A549 (cell line): ENCODE measurements around the gene EIF4A2. TPM values are rescaled to one million over a fixed set of nuclear protein-coding genes. Genes with fewer than 3 reads are reported as not detected.

Experiments
- ATAC-seq, 2 experiments: fragments of 200-7000 bp in 1 of 2; fragments of >200 bp in 1 of 2; cut with Nextera tagmentation in 1 of 2; cut with Tn5 transposase in 1 of 2; 3 replicates each; pipeline versions ENCODE4 v1.8.0 to v1.9.1; 2018 to 2020; ENCODE audit warnings: mild to moderate bottlenecking in 1 of 2, moderate library complexity in 1 of 2
- CTCF ChIA-PET: fragments of 300-600 bp; sonication (Branson Sonifier 250); formaldehyde crosslinking; extraction: SDS; loops from one replicate; lab custom pipeline; 2021; ENCODE audit warnings: antibody characterized with exemption, inconsistent platforms; lab: Yijun Ruan, JAX
- POLR2A ChIA-PET: fragments of 350-600 bp; formaldehyde crosslinking; extraction: SDS; loops from one replicate; lab custom pipeline; 2021; ENCODE audit warnings: antibody characterized with exemption, inconsistent platforms; lab: Yijun Ruan, JAX
- DNase-seq, 2 experiments: peaks; one replicate each; pipeline versions ENCODE4 v3.0.0 to v3.0.0-alpha.2; 2011 to 2016; ENCODE audit warnings: low read depth in 1 of 2, low spot score in 1 of 2
- FAIRE-seq: peaks from 2 replicates; lab custom pipeline; 2011; peaks lifted over from hg19 to GRCh38; lab: Jason Lieb, UNC
- H3K27ac ChIP-seq, 2 experiments: fragments of >200 bp; sonication (Bioruptor Twin); formaldehyde crosslinking; 3 replicates each; pipeline ENCODE4 v1.5.1; 2016 to 2017
- H3K4me1 ChIP-seq: fragments of >200 bp; sonication (Bioruptor Twin); formaldehyde crosslinking; 3 replicates; pipeline ENCODE4 v1.6.1; 2016
- H3K4me2 ChIP-seq: fragments of >200 bp; sonication (Bioruptor Twin); formaldehyde crosslinking; 3 replicates; pipeline ENCODE4 v1.6.1; 2016
- H3K4me3 ChIP-seq: fragments of >200 bp; sonication (Bioruptor Twin); formaldehyde crosslinking; 3 replicates; pipeline ENCODE4 v1.5.1; 2016
- H3K9me3 ChIP-seq: fragments of >200 bp; sonication (Bioruptor Twin); formaldehyde crosslinking; 3 replicates; pipeline ENCODE4 v1.6.1; 2016
- BHLHE40 ChIP-seq: IDR thresholded peaks from 2 replicates; pipeline ENCODE4 v1.6.1; 2012; ENCODE audit warnings: low read depth, low read length, inconsistent platforms
- CBX2 ChIP-seq: fragments of 200-600 bp; sonication (generic); IDR thresholded peaks from 2 replicates; pipeline ENCODE4 v1.6.1; 2016; ENCODE audit warnings: low read depth, mild to moderate bottlenecking, borderline replicate concordance
- CEBPB ChIP-seq, 2 experiments: fragments of >200 bp in 1 of 2; sonication (Bioruptor Twin) in 1 of 2; formaldehyde crosslinking in 1 of 2; IDR thresholded peaks; 2 replicates each; pipeline ENCODE4 v1.6.1; 2012 to 2016
- E2F6 ChIP-seq: IDR thresholded peaks from 2 replicates; pipeline ENCODE4 v1.6.1; 2012; ENCODE audit warnings: low read depth, borderline replicate concordance
- EHF ChIP-seq: fragments of 250-450 bp; sonication (Bioruptor Pico); IDR thresholded peaks from 2 replicates; pipeline ENCODE4 v1.5.0; 2020; ENCODE audit warnings: mild to moderate bottlenecking
- EP300 ChIP-seq, 2 experiments: fragments of >200 bp; sonication (Bioruptor Twin); formaldehyde crosslinking; IDR thresholded peaks; 2 replicates in 1 of 2; 3 replicates in 1 of 2; pipeline ENCODE4 v1.6.1; 2016 to 2017
- ESRRA ChIP-seq: fragments of 150-350 bp; IDR thresholded peaks from 2 replicates; pipeline ENCODE4 v1.6.1; 2014; ENCODE audit warnings: mild to moderate bottlenecking, low read length, borderline replicate concordance
- FOSL2 ChIP-seq, 2 experiments: fragments of 450-650 bp in 1 of 2; fragments of >200 bp in 1 of 2; sonication (Bioruptor Twin) in 1 of 2; formaldehyde crosslinking; IDR thresholded peaks; 2 replicates each; pipeline versions ENCODE4 v1.5.0 to v1.6.1; 2016 to 2020; ENCODE audit warnings: mild to moderate bottlenecking in 1 of 2, moderate library complexity in 1 of 2
- GATA3 ChIP-seq: IDR thresholded peaks from 2 replicates; pipeline ENCODE4 v1.6.1; 2012; ENCODE audit warnings: borderline replicate concordance
- MAFK ChIP-seq: fragments of 450-650 bp; IDR thresholded peaks from 2 replicates; pipeline ENCODE4 v1.6.1; 2014; ENCODE audit not compliant: partially characterized antibody
- NPAS2 ChIP-seq: fragments of 250-450 bp; sonication (Bioruptor Pico); IDR thresholded peaks from 2 replicates; pipeline ENCODE4 v1.8.0; 2022; ENCODE audit warnings: mild to moderate bottlenecking, moderate library complexity, borderline replicate concordance
- PHF8 ChIP-seq: fragments of 200-600 bp; sonication (generic); IDR thresholded peaks from 2 replicates; pipeline ENCODE4 v1.6.1; 2016; ENCODE audit warnings: low read depth, mild to moderate bottlenecking, antibody characterized with exemption, moderate library complexity, borderline replicate concordance
- POLR2A ChIP-seq: IDR thresholded peaks from 2 replicates; pipeline ENCODE4 v1.6.1; 2012; ENCODE audit warnings: mild to moderate bottlenecking, low read length
- RNF2 ChIP-seq: fragments of 200-600 bp; sonication (generic); IDR thresholded peaks from 2 replicates; pipeline ENCODE4 v1.6.1; 2016; ENCODE audit warnings: low read depth, mild to moderate bottlenecking, antibody characterized with exemption, moderate library complexity, borderline replicate concordance
- SMC3 ChIP-seq: fragments of >200 bp; sonication (Bioruptor Twin); formaldehyde crosslinking; IDR thresholded peaks from 3 replicates; pipeline ENCODE4 v1.6.1; 2018; ENCODE audit warnings: inconsistent platforms
- SREBF2 ChIP-seq: fragments of 450-650 bp; IDR thresholded peaks from 2 replicates; pipeline ENCODE4 v1.6.1; 2014; ENCODE audit warnings: mild to moderate bottlenecking, moderate library complexity
- TFCP2L1 ChIP-seq: fragments of 250-450 bp; sonication (Bioruptor Pico); IDR thresholded peaks from 2 replicates; pipeline ENCODE4 v1.5.0; 2021; ENCODE audit warnings: mild to moderate bottlenecking
- ZSCAN20 ChIP-seq: fragments of 250-450 bp; sonication (Bioruptor Pico); IDR thresholded peaks from 2 replicates; pipeline ENCODE4 v1.8.0; 2022; ENCODE audit warnings: mild to moderate bottlenecking, moderate library complexity
- WGBS: methylation state at CpG from one replicate; pipeline ENCODE4 v1.1.6; 2017; ENCODE audit errors: missing lambda C conversion rate; 5-methylcytosine and 5-hydroxymethylcytosine counted together
- polyA plus RNA-seq, 4 experiments: library from polyadenylated mRNA; depleted of rRNA in 3 of 4; stranded (reverse); fragments of >200 nt; fragmentation: RNase III in 1 of 4; extraction: RNeasy Plus Mini Kit Qiagen cat#74134 plus additional on column Dnase treatment in 1 of 4; gene quantifications; 2 replicates in 3 of 4; 3 replicates in 1 of 4; pipeline ENCODE4 v1.2.3, GENCODE V29; 2011 to 2017
- TF ChIP-seq, protein P1 (sequence below): IDR thresholded peaks from 2 replicates; pipeline ENCODE4 v1.6.1; 2012
- TF ChIP-seq, protein P2 (sequence below): fragments of >200 bp; sonication (Bioruptor Twin); formaldehyde crosslinking; IDR thresholded peaks from 3 replicates; pipeline ENCODE4 v1.5.1; 2016
- TF ChIP-seq, protein P3 (sequence below): fragments of 450-650 bp; IDR thresholded peaks from 2 replicates; pipeline ENCODE4 v1.6.1; 2014; ENCODE audit warnings: antibody characterized with exemption

The EIF4A2 gene
- polyA plus RNA-seq, 2 of the 4 experiments (the other 2 are of a cell fraction), result 172 to 493 TPM

- Histone ChIP-seq H3K27ac (peak overlapping the region; percentile 86 to 87; a peak in 5 of 6 replicates), H3K4me2 (peak overlapping the region; percentile 69)
- peak; percentile 23 to 46 for DNase-seq
- peak; percentile 59 to 90 for TF ChIP-seq CEBPB (IDR thresholded peaks at IDR 0.05)
- peak; percentile 36; the same call in 1 of the 2 replicates for TF ChIP-seq GATA3
- no peak for TF ChIP-seq PHF8
- no peak for TF ChIP-seq FOSL2 (IDR thresholded peaks at IDR 0.05)
- peak; percentile 37; the same call in 1 of the 2 replicates for TF ChIP-seq FOSL2 (CRISPR knock-in tag; IDR thresholded peaks at IDR 0.05)
- TF ChIP-seq, all 56 proteins: peak for 3
- CTCF ChIA-PET, result no interaction called here
- peak; percentile 17 to 22; a peak in 3 of 6 replicates for ATAC-seq
- H3K4me1 ChIP-seq, result peaks cover 50% of the 10 kb centered on the region
- 38% methylated on average over 7 of the region's 7 CpGs for WGBS
- POLR2A ChIA-PET, result interaction anchor here (1.3 kb wide), 1 partner anchor 41 kb away, joined by 4 read pairs; the partner anchor contains the start of gene EIF4A2
- no peaks in the 10 kb centered on the region for H3K9me3 ChIP-seq
- no peak overlapping the region for H3K4me3 ChIP-seq
- FAIRE-seq, result no peak
Measured at GRCh38 chr3:186742618-186743380, 40.6 kb upstream of the EIF4A2 start.

GRCh38 chr3:186743666-186744065 is 39.7 kb upstream of the EIF4A2 start:
- 0% methylated on average over 3 of the region's 3 CpGs for WGBS
- CTCF ChIA-PET, result no interaction called here
- Histone ChIP-seq H3K4me2 (peak overlapping the region; percentile 69), H3K27ac (peak overlapping the region; percentile 86 to 87), H3K9me3 (no peaks in the 10 kb centered on the region), H3K4me1 (peaks cover 51% of the 10 kb centered on the region), H3K4me3 (no peak overlapping the region)
- no peak for FAIRE-seq
- TF ChIP-seq, protein P1, sequence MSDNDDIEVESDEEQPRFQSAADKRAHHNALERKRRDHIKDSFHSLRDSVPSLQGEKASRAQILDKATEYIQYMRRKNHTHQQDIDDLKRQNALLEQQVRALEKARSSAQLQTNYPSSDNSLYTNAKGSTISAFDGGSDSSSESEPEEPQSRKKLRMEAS, result no peak
- TF ChIP-seq EHF (CRISPR knock-in tag) (no peak), E2F6 (no peak), EP300 (IDR thresholded peaks at IDR 0.05) (no peak), MAFK (no peak), SMC3 (no peak), GATA3 (no peak), NPAS2 (CRISPR knock-in tag) (no peak), ZSCAN20 (no peak), POLR2A (no peak), BHLHE40 (no peak), CBX2 (no peak), ESRRA (no peak), TFCP2L1 (CRISPR knock-in tag) (no peak), RNF2 (no peak), SREBF2 (no peak)
- TF ChIP-seq, protein P2, sequence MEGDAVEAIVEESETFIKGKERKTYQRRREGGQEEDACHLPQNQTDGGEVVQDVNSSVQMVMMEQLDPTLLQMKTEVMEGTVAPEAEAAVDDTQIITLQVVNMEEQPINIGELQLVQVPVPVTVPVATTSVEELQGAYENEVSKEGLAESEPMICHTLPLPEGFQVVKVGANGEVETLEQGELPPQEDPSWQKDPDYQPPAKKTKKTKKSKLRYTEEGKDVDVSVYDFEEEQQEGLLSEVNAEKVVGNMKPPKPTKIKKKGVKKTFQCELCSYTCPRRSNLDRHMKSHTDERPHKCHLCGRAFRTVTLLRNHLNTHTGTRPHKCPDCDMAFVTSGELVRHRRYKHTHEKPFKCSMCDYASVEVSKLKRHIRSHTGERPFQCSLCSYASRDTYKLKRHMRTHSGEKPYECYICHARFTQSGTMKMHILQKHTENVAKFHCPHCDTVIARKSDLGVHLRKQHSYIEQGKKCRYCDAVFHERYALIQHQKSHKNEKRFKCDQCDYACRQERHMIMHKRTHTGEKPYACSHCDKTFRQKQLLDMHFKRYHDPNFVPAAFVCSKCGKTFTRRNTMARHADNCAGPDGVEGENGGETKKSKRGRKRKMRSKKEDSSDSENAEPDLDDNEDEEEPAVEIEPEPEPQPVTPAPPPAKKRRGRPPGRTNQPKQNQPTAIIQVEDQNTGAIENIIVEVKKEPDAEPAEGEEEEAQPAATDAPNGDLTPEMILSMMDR, result no peak
- TF ChIP-seq, protein P3, sequence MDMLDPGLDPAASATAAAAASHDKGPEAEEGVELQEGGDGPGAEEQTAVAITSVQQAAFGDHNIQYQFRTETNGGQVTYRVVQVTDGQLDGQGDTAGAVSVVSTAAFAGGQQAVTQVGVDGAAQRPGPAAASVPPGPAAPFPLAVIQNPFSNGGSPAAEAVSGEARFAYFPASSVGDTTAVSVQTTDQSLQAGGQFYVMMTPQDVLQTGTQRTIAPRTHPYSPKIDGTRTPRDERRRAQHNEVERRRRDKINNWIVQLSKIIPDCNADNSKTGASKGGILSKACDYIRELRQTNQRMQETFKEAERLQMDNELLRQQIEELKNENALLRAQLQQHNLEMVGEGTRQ, result no peak
- no peak for ATAC-seq
- POLR2A ChIA-PET, result interaction anchor here (1.3 kb wide), 1 partner anchor 40 kb away, joined by 4 read pairs; the partner anchor contains the start of gene EIF4A2
- no peak for DNase-seq
